Hematopoietic multipotent progenitor cell treated with erythropoietin and hydrocortisone succinate and interleukin-3 and kit ligand, for 6 days (in vitro differentiated cells): ENCODE measurements around the gene FARS2.

Source experiments
- DNase-seq: peaks from one replicate; pipeline ENCODE4 v3.0.0-alpha.2; 2015

The FARS2 gene

DNA sequence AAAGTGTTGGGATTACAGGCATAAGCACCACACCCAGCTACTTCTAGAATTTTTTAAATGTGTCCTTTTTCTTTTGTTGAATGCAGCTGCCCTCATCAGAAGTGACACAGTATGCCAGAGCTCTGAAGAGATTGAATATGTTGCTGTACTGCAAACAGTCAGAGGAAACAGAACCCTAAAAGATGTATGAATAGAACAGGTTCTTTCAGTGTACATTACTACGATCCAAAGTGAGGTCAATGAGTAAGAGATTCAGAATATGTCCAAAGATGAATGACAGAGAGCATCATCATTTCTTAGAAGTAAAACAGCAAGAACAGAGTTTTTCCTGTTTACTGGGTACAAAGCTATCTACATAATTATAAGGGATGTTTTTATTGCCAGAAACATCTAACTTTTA, 476.9 kb downstream of the FARS2 start:
- no peak for DNase-seq

DNA sequence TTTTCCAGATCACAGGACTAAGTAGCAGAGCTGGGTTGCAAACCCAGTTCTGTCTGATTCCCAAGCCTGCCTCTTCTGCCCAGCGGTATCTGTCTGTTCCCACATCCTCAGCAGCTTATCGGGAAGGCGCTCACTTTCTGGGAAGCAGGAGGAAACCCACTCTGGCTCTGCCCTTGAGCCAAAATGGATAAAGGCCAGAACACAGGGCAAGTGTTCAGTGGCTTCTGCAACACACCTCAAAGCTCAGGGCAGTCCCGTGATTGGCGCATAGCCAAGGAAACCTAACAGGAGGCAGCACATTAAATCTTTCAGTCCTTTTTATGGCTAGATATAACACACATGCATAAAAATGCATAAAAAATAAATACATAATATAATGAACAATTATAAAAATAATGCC, 483.2 kb downstream of the FARS2 start:
- DNase-seq, result no peak

DNA sequence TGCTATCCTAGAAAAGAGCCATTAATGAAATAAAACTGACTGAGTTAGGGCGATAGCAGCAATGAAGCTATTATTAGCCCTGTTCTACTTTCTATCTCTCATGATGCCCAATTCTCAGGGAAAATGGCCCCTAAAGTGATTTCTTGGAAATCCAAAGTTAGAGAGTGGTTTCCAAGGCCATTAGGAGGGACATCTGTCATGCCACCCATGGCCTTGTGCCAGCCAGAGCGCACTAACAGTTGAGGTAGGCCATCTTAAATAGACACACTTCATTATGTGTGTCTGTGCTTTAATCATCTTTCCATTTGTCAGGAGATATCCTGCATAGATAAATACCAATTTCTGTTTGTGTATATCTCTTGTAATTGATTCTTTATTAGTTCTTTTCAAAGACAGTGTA, 483.8 kb downstream of the FARS2 start:
- DNase-seq, result no peak

DNA sequence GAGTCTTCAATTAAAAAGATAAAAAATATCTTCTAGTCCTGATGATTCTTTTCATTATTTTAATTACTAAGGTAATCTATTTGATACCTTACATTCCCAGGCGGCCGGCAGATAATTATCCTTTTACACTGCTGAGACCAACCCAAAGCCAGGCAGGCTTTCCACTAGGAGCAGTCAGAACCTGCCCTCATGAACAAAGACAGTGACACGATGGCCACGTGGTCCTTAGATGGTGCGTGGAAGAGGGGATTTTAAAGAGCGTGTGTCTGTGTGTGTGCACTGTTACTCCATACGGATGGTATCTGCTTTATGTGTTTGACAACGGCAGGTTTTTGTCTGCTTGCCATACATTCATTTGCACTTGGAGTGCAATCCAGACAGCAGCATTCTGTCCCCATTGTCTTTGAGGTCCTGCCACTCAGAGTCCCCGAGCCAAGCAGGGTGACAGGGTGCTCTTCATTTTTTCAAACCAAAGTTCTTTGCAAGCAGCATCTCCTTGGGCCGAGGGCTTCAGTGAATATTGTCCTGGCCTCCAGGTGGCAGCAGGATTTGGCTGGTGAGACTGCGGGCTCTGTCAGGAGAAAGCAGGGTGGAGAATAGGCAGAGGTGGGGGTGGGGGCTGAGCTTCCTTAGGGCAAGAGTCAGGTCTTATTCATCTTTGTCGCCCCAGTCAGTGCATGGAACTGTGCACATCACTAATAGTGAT, 484.9 kb downstream of the FARS2 start:
- DNase-seq, result no peak

DNA sequence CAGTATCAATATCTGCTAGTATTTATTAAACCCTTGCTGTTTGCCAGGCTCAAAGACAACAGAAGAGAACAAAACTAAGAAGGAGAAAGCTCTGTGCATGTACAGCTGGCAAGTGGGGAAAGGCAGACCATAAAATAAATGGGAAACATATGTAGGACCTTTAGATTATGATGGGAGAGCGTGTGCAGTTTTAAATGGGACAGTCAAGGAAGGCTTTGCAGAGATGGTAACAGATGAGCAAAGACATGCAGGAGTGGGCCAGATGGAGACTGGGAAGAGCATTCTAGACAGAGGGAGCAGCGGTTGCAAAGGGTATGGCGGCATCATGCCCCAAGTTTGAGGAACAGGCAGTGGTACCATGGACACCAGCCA, 485.4 kb downstream of the FARS2 start:
- DNase-seq, result no peak

DNA sequence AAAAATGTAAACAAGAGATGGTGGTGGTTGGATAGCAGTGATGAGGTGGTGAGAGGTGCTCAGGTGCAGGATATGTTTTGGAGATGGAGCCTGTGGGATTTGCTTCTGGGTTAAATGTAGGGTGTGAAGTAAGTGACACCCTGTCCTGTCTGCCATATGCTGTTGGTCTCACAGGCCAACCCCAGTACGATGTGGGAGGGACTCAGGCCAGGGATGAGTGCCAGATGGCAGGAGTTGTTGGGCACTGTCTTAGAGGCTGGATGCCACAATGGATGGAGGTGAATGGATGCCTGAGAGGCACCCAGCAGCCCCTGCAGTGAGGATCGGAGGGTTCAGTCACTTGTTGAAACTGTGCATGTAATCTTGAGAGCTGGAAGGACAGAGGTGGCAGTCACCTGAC, 486.1 kb downstream of the FARS2 start:
- DNase-seq, result no peak

DNA sequence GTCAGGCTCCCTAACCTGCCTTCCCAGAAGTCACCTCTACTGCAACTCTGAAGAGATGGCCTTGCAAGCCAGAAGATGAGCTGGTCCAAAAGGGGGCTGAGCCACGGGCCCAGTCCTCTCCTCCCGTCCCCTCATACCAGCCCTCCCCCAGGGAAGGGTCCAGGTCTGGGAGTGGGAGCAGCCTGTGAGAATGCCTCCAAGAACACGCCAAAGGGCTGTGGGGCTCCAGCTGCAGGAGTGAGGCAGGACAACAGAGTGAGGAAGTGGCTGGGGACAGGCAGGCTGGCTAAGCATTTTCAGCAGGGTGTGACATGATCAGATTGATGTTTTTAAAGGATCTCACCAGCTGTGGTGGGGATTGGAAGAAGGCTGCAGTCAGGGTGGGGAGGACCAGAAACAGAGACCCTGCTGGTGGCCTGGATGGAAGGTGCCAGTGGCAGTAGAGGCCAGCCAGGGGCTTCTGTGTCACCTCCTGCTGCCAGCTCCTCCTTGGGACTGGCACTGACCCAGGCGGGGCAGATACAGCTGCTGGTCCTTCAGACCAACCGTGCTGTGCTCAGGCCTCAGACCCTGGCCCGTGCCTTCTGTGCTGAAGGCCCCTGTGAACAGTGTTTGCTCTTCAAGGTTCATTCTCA, 487.8 kb downstream of the FARS2 start:
- DNase-seq, result no peak

DNA sequence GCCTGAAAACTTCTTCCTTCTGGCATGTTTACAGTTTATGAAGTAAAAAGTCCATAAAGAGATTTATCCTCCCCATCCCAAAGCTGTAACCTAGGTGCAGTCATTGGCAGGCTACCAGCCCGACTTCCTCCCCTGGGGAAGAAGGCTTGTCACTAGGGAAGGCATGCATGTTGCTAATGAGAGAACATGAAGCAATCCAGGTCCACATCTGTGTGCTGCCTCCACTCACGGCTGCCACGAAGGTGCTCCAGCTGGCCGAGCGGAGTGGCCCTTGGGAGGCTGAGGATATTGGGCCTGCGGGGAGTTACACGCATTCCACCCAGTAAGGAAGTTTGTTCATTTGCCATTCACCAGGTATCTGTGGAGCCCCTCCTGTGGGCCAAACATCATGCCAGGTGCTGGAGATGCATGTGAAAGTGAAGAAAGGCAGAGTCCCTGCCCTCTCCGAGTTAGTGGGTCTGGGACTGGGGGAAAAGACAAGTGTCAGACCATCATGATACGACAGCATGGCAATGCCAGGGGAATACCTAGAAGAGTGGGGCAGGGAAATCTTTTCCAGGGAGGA, 488.4 kb downstream of the FARS2 start:
- DNase-seq, result no peak

DNA sequence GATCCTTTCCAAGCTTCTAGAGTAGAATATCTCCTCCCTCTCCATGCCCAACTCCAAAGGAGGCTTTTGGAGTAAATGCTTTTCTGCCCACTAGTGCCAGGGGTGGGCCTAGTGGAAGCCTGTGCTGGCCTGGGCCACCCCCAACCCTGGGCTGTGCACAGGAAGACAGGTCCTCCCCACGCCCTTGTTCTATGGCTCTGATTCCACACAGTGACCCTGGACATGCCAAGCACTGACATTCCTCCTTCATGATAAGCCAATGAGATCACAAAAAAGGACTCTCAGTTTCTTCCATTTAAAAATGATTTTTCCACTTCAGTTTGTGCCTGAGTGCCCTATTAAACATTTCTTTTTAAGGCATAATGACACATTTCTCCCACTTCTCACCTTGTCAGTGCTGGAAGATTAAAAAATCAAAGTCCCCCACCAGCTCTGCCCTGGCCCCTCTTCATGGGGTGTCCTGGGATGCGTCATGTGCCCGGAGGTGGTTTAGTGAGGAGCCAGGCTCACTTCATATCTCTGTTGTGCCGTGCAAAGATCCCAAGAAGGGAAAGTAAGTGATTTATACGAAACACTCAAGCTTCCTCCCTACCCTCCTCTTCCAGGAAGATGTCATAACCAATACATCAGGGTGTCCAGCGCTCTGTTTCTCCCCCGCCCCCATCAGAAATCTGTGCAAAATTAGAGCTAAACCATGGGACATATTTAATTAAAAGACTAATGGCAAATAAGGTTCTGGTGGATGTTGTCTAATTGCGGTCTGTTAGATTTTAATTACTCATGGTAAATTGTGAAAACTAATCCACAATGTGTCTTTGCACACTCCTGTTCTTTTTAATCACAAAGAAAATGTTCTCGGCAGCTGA, 490.4 kb downstream of the FARS2 start:
- no peak for DNase-seq

DNA sequence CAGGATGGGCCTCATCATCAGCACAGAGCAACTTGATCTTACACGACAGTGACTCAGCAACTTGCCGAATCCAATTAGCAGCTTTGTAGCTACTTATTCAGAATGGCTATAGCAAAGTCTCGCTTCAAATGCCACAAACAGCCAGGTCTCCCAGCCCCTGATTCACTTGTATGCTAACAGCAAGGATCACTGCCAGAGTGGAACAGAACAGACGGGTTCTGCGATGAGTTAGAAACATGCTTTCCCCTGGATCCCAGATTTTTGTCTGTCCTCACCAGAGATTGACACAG, 491.0 kb downstream of the FARS2 start:
- no peak for DNase-seq

DNA sequence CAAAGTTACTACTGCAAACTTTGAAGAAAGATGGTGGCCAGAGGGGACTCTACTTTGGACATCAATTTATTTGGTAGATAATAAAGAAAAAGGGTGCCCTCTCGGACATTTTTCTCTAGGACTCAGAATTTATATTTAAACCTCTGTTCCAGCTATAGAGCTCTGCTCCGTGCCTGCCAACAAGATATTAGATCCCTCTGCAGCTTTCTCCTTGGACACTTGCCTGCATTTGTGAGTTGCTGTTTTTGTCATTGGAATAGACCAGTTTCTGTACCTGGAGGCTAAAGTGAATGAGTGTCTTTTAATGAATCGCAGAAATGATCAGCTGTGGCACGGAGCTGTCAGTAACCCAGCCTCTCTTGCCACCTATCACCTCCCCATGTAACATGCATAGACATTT, 491.9 kb downstream of the FARS2 start:
- no peak for DNase-seq

DNA sequence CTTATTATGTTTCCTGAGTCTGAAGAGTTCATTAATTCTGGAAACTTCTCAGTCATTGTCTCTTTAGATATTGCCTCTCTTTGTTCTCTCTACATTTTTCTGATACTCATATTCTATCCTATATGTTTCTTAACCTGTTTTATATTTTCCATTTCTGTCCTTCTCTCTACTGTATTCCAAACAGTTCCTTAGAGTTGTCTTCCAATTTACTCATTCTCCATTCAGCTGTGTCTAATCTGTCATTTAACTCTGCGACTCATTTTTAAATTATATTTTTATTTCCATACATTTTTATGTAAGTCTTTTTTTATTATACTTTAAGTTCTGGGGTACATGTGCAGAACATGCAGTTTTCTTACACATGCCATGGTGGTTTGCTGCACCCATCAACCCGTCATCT, 493.6 kb downstream of the FARS2 start:
- DNase-seq, result no peak

DNA sequence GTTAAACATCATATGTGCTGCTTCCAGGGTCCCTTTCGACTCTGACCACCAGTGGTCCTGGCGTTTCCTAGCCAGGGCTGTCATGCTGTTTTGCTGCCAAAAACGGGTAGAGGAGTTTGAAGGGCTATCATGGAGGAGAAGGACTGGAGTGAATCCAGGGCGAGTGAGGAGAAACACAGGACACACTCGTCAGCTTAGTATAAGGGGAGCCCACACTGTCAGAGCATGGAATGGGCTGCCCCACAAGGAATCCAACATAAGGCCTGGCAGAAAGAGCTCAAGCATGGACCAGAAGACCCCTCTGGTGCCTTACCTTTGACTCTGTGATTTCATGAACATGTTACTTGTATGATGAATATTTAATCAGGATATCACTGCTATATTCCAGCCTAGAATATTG, 498.3 kb downstream of the FARS2 start:
- no peak for DNase-seq

DNA sequence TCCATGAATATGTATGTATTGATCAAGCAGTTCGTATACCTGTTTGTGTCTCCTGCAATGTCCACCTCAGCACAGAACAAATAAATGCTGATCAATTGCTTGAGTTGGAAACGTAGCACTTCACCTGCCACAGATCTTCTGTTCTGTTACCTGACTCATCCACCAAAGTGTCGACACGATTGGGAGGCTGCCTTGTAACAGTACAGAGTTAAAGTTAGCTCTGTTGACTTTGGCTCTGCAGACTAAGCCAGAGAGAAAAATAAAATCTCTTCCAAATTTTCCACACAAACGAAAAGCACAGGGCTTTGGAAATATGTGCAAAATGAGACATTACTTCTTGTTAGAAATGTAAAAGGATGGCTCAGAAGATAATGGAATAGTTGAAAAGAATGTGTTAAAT, 500.1 kb downstream of the FARS2 start:
- no peak for DNase-seq

DNA sequence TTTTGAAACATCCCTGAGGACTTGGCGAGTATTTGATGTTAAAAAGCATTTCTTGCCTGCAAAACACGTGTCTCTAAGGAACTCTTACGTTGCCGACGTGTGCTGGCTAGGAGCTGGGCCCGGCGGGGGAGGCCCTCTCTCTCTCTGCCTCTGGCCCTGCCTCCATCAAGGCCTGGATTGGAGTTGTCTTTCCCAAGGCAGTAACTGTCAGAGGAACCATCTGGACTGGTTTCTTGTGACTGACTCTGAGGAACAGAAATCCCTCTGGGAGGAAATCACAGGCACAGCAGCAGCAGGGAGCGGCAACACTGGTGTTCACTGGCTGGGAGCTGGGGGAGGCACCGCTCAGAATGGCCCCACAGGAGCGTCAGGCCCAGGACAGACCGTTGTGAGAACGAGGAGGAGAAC, 501.3 kb downstream of the FARS2 start:
- no peak for DNase-seq

DNA sequence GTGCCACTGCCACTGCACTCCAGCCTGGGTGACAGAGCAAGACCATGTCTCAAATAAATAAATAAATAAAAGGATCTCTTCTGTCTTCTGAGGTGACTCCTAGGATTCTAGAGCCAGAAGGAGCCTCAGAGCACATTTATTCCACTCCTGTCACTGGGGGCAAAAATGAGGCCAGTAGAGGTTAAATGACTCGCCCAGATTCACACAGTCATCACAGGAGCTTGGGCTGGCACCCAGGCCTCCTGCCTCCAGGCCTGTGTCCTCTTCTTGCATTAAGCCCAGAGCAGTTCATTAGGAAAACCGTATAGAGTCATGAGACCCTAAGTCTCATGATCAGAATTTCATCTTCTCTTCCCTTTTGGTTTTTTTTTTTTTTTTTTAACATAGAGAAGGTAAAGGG, 502.1 kb downstream of the FARS2 start:
- no peak for DNase-seq

DNA sequence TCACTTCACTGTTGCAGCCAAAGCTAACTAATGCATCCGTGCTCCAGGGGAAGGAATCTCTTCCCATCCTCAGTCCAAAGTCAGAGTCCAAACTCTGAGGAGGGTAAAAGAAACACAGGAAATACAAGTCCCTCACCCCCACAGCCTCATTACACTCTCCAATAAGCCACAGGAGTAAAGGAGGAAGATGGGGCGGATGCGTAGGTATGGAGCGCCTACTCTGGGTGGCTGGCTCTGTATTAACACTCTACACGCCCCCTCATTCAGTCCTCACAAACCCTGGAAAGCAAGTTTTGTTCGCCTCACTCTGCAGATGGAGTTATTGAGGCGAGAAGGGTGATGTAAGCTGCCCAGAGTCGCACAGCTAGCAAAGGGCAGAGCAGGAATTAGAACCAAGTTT, 502.6 kb downstream of the FARS2 start:
- DNase-seq, result no peak

DNA sequence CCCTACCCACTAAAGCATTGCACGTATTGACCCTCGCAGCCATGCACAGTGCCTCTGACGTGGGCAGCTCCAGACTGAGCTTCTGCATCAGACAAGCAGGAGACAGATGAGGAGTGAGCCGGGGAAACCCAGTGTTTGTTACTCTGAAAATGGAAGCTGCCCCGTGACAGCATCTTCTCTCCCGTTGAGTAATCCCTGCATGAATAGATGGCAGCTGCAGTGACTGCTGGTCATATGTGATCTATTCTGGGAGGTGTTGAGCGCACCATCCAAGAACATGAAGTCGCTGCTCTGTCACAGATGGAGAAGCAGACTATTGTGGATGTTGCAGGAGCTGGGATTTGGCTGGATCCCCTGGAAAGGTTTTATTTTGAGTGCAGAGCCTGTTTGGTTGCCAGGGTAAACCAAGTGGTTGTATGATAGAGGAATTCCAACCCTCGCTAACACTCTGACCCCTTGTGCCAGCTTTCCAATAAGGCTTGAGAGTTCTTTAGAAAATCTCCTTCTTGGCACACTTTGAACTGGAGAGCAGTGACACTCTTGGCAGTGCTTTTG, 503.2 kb downstream of the FARS2 start:
- DNase-seq, result no peak

DNA sequence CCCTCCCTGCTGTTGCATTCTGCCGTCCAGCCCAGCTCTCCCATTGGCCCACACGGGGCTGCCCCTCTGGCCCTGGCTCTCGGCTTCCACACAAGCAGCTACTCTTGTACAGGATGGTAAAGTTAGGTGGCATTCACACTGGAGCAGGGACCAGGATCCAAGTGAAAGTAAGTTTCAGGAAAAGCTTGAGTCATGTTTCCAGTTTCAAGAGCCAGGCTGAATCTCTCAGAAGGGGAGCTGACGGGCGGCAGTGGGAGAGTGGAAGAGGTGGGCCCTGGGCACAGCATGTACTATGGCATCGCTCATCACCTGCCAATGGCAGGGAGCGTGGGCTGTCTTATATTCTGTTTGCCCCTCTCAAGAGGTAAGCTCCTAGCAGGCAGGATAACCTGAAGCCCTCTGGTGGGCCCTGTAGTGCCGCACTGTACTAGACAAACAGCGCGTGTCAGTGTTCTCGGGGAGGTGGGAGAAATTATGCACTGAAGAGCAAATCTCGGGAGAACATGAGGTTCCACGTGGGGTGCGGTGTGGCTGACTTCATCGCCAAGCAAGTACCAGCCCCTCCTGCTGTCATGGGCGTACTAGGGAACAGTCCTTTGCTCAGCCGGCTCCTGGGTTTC, 503.9 kb downstream of the FARS2 start:
- no peak for DNase-seq

DNA sequence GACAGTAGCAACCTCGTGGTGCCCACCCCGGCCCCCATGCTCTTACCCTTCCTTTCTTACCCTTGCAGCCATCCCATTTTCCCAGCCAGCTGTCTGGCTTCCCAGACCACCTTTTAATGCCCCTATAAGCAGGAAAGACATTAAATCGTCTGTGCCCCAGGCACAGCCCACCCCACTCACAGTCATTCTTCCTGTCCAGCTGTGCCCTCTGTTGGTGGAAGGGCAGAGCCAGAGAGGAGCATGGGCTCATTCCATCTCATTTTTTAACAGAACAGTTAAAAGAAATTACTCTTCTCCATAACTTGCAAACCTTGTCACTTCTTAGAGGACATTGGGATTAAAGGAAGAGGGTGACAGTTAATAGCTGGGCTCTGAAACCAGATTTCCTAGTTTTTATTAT, 504.9 kb downstream of the FARS2 start:
- DNase-seq, result peak; percentile 5

DNA sequence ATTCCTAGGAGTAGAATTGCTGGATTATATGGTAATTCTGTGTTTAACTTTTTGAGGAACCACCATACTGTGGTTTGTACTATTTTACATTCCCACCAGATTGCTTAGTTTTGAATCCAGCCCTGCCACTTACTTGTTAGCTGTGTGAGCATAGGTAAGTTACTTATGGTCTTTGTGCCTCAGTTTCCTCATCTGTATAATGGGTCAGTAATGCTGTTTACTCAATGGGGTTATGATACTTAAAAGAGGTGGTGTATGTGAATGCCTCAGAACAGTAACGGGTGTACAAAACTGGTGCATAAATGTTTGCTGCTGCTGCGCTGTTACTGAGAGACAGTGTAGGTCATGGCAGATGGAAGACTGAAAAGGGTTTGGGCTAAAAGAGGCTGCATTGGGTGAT, 506.2 kb downstream of the FARS2 start:
- DNase-seq, result no peak

DNA sequence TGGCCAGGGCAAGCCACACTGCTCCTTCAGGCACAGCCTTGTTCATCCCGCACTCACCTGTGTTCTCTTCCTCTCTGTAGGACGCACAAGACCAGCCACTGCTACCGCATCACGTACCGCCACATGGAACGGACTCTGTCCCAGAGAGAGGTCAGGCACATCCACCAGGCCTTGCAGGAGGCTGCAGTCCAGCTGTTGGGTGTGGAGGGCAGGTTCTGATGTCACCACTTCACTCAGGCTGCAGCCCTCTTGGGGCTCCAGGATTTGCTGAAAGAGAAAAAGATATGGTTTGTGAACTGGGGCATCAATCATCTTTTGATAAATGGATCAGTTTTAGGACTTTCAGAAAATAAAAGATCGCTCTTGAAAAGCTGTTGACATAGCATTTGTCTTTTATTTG, 509.9 kb downstream of the FARS2 start:
- DNase-seq, result no peak

DNA sequence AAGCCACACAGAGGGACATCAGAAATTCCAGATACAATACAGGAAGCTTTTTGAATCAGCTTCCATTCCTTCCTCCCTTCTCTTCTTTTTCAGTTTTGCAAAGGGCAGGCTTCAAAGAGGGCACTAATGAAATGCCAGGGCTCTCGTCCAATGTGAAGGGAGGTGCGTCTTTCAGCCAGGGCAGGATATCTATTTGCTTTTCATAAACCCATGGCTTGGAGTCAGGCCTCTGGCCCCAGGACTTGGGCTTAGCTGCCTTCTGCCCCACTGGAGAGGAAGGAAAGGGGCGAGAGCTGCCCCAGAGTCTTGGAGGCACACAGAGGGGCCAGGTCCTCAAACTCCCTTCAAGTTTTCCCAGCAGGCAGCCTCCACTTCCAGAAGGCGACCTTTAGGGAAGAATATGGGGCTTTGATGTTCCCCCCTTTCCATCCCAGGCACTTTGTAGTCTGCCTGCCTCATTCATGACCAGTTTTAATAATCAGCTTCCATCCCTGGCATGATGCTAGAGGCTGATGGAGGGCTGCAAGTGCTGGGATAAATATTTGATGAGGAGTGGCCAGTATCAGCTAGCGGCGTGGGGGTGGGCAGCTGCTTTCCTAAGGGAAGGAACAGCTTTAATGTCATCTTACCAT, 510.6 kb downstream of the FARS2 start:
- DNase-seq, result no peak
